Skeletal muscle tissue (tissue), 4 donors: ENCODE measurements around the gene ARHGAP26. TPM values are rescaled to one million over a fixed set of nuclear protein-coding genes. Genes with fewer than 3 reads are reported as not detected.

ENCODE experiments used
- H3K27ac ChIP-seq: one replicate; pipeline ENCODE4 v1.7.0; 2013; ENCODE audit warnings: mild to moderate bottlenecking, low read depth, low read length, inconsistent platforms
- H3K27me3 ChIP-seq, 3 donors: one replicate each; pipeline ENCODE4 v1.7.0; 2013; ENCODE audit warnings: low read length in 3 of 3; ENCODE audit not compliant: control insufficient read depth in 3 of 3, insufficient read depth in 3 of 3
- H3K36me3 ChIP-seq, 3 donors: one replicate each; pipeline ENCODE4 v1.7.0; 2013; ENCODE audit warnings: low read length in 3 of 3; ENCODE audit not compliant: control insufficient read depth in 3 of 3, insufficient read depth in 3 of 3
- H3K4me1 ChIP-seq, 3 donors: one replicate each; pipeline ENCODE4 v1.7.0; 2013; ENCODE audit warnings: low read length in 3 of 3, mild to moderate bottlenecking in 3 of 3; ENCODE audit not compliant: control insufficient read depth in 3 of 3, insufficient read depth in 3 of 3
- H3K4me3 ChIP-seq, 3 donors: one replicate each; pipeline ENCODE4 v1.7.0; 2013; ENCODE audit warnings: low read length in 3 of 3
- H3K9ac ChIP-seq, 3 donors: one replicate each; pipeline ENCODE4 v1.7.0; 2013; ENCODE audit warnings: low read length in 3 of 3, mild to moderate bottlenecking in 3 of 3, moderate library complexity in 2 of 3, low read depth in 1 of 3
- H3K9me3 ChIP-seq, 3 donors: one replicate each; pipeline ENCODE4 v1.7.0; 2013; ENCODE audit warnings: low read length in 3 of 3; ENCODE audit not compliant: control insufficient read depth in 3 of 3
- total RNA-seq: library from RNA; depleted of rRNA; stranded (reverse); fragments of >200 nt; gene quantifications from one replicate; pipeline ENCODE4 v1.2.3, GENCODE V29; 2014
- donor health status: Osteomylitis.

ARHGAP26 gene
- total RNA-seq, 1 donor from 2014 or later: 28.7 TPM

GRCh38 chr5:142969624-142970439, 199.7 kb downstream of the ARHGAP26 start:
- Histone ChIP-seq H3K4me3 (no peak overlapping the region), H3K27me3 (no peaks in the 10 kb centered on the region), H3K27ac (no peak overlapping the region), H3K36me3 (no peaks in the 10 kb centered on the region), H3K4me1 (peaks cover 2 to 5% (median 3%) of the 10 kb centered on the region in 3 donors), H3K9me3 (no peaks in the 10 kb centered on the region), H3K9ac (no peak overlapping the region)

- no peak overlapping the region for H3K4me3 ChIP-seq
- no peaks in the 10 kb centered on the region for H3K27me3 ChIP-seq
- H3K9ac ChIP-seq: no peak overlapping the region
- no peaks in the 10 kb centered on the region for H3K9me3 ChIP-seq
- H3K27ac ChIP-seq: no peak overlapping the region
- H3K4me1 ChIP-seq: peaks cover 2 to 5% (median 3%) of the 10 kb centered on the region in 3 donors
- H3K36me3 ChIP-seq: no peaks in the 10 kb centered on the region
Observed at GRCh38 chr5:142970440-142971030, 200.4 kb downstream of the ARHGAP26 start.

GRCh38 chr5:142971303-142972013, 201.3 kb downstream of the ARHGAP26 start:
- H3K4me1 ChIP-seq: peaks cover 0 to 5% (median 0%) of the 10 kb centered on the region in 3 donors
- no peaks in the 10 kb centered on the region for H3K27me3 ChIP-seq
- H3K4me3 ChIP-seq: no peak overlapping the region
- no peaks in the 10 kb centered on the region for H3K36me3 ChIP-seq
- H3K9ac ChIP-seq: no peak overlapping the region
- no peaks in the 10 kb centered on the region for H3K9me3 ChIP-seq
- no peak overlapping the region for H3K27ac ChIP-seq

- no peak overlapping the region for H3K4me3 ChIP-seq
- H3K27me3 ChIP-seq: no peaks in the 10 kb centered on the region
- no peak overlapping the region for H3K27ac ChIP-seq
- no peaks in the 10 kb centered on the region for H3K9me3 ChIP-seq
- H3K4me1 ChIP-seq: peaks cover 0 to 5% (median 0%) of the 10 kb centered on the region in 3 donors
- no peaks in the 10 kb centered on the region for H3K36me3 ChIP-seq
- no peak overlapping the region for H3K9ac ChIP-seq
Observed at GRCh38 chr5:142972064-142972570, 201.9 kb downstream of the ARHGAP26 start.

GRCh38 chr5:142973932-142974331, 203.8 kb downstream of the ARHGAP26 start:
- H3K36me3 ChIP-seq: no peaks in the 10 kb centered on the region
- H3K9ac ChIP-seq: no peak overlapping the region
- H3K4me1 ChIP-seq: peaks cover 0 to 5% (median 0%) of the 10 kb centered on the region in 3 donors
- no peaks in the 10 kb centered on the region for H3K27me3 ChIP-seq
- H3K9me3 ChIP-seq: no peaks in the 10 kb centered on the region
- no peak overlapping the region for H3K27ac ChIP-seq
- H3K4me3 ChIP-seq: no peak overlapping the region

- Histone ChIP-seq H3K4me1 (peaks cover 0 to 2% (median 0%) of the 10 kb centered on the region in 3 donors), H3K9ac (no peak overlapping the region), H3K27me3 (no peaks in the 10 kb centered on the region), H3K27ac (no peak overlapping the region), H3K36me3 (no peaks in the 10 kb centered on the region), H3K9me3 (no peaks in the 10 kb centered on the region), H3K4me3 (no peak overlapping the region)
Observed at GRCh38 chr5:142974409-142974808, 204.2 kb downstream of the ARHGAP26 start.

- H3K27ac ChIP-seq: no peak overlapping the region
Observed at GRCh38 chr5:142976861-142977260, 206.7 kb downstream of the ARHGAP26 start.

GRCh38 chr5:142977363-142978051, 207.3 kb downstream of the ARHGAP26 start:
- H3K9me3 ChIP-seq: no peaks in the 10 kb centered on the region
- H3K27ac ChIP-seq: no peak overlapping the region
- H3K4me1 ChIP-seq: peaks cover 15 to 18% (median 18%) of the 10 kb centered on the region in 3 donors
- no peaks in the 10 kb centered on the region for H3K36me3 ChIP-seq
- no peak overlapping the region for H3K9ac ChIP-seq
- no peaks in the 10 kb centered on the region for H3K27me3 ChIP-seq
- no peak overlapping the region for H3K4me3 ChIP-seq

More at GRCh38 chr5:142976861-142977260, 206.7 kb downstream of the ARHGAP26 start:
- Histone ChIP-seq H3K4me1 (peaks cover 9 to 12% (median 11%) of the 10 kb centered on the region in 3 donors), H3K9ac (no peak overlapping the region), H3K27me3 (no peaks in the 10 kb centered on the region), H3K9me3 (no peaks in the 10 kb centered on the region), H3K4me3 (no peak overlapping the region), H3K36me3 (no peaks in the 10 kb centered on the region)

GRCh38 chr5:142978252-142978651, 208.1 kb downstream of the ARHGAP26 start:
- Histone ChIP-seq H3K4me1 (peaks cover 21 to 25% (median 22%) of the 10 kb centered on the region in 3 donors), H3K27ac (no peak overlapping the region), H3K36me3 (no peaks in the 10 kb centered on the region), H3K9me3 (no peaks in the 10 kb centered on the region), H3K9ac (no peak overlapping the region), H3K27me3 (no peaks in the 10 kb centered on the region), H3K4me3 (no peak overlapping the region)
